HG03432 (cell line): ENCODE measurements around the gene MIA.
"Not testable (repeated sequence)": the region's sequence is repeated elsewhere in the genome, so short reads cannot be mapped to it uniquely, and the experiment has no call there.

Experiments
- ATAC-seq: cut with Tn5 transposase; IDR thresholded peaks from one replicate; pipeline ENCODE4 v1.9.1; 2021; ENCODE audit warnings: mild to moderate bottlenecking, moderate library complexity; ENCODE audit not compliant: unreplicated experiment

The MIA gene

GRCh38 chr19:40815223-40815622 lies 39.9 kb downstream of the MIA start:
- no peak for ATAC-seq

GRCh38 chr19:40818480-40819399 lies 43.4 kb downstream of the MIA start:
- not testable (repeated sequence) for ATAC-seq

GRCh38 chr19:40819479-40820234 lies 44.3 kb downstream of the MIA start:
- ATAC-seq: not testable (repeated sequence)

GRCh38 chr19:40822161-40822560 lies 46.8 kb downstream of the MIA start:
- ATAC-seq: no peak

GRCh38 chr19:40822704-40823553 lies 47.6 kb downstream of the MIA start:
- ATAC-seq: not testable (repeated sequence)

- not testable (repeated sequence) for ATAC-seq
These were observed 49.6 kb downstream of the MIA start for GRCh38 chr19:40824916-40825315.

GRCh38 chr19:40825460-40826095 lies 50.3 kb downstream of the MIA start:
- not testable (repeated sequence) for ATAC-seq

GRCh38 chr19:40826312-40826698 lies 51.0 kb downstream of the MIA start:
- ATAC-seq: not testable (repeated sequence)

GRCh38 chr19:40826699-40827385 lies 51.5 kb downstream of the MIA start:
- not testable (repeated sequence) for ATAC-seq
